HG03280 (cell line): ENCODE results near the gene DPYSL3.

Source experiments
- ATAC-seq: cut with Tn5 transposase; IDR thresholded peaks from one replicate; pipeline ENCODE4 v1.9.1; 2021; ENCODE audit warnings: mild to moderate bottlenecking, moderate library complexity; ENCODE audit not compliant: unreplicated experiment

The DPYSL3 gene

GRCh38 chr5:147515269-147515668 is 5.4 kb upstream of the DPYSL3 start:
- ATAC-seq: no peak

GRCh38 chr5:147512659-147513379 is 3.0 kb upstream of the DPYSL3 start:
- no peak for ATAC-seq

- ATAC-seq: no peak
Observed at GRCh38 chr5:147510885-147511284, 1.0 kb upstream of the DPYSL3 start.

GRCh38 chr5:147509041-147509709 is 693 bp downstream of the DPYSL3 start:
- ATAC-seq: no peak

GRCh38 chr5:147508711-147509040 is 1.2 kb downstream of the DPYSL3 start:
- ATAC-seq: no peak

GRCh38 chr5:147507480-147508126 is 2.3 kb downstream of the DPYSL3 start:
- no peak for ATAC-seq

GRCh38 chr5:147504535-147504934 is 5.3 kb downstream of the DPYSL3 start:
- no peak for ATAC-seq

GRCh38 chr5:147504011-147504410 is 5.9 kb downstream of the DPYSL3 start:
- ATAC-seq: no peak

- ATAC-seq: no peak
Observed at GRCh38 chr5:147490989-147491388, 18.9 kb downstream of the DPYSL3 start.

- no peak for ATAC-seq
Observed at GRCh38 chr5:147487031-147487750, 22.7 kb downstream of the DPYSL3 start.

GRCh38 chr5:147485814-147486213 is 24.1 kb downstream of the DPYSL3 start:
- ATAC-seq: no peak

GRCh38 chr5:147485046-147485445 is 24.8 kb downstream of the DPYSL3 start:
- ATAC-seq: no peak

GRCh38 chr5:147484708-147485020 is 25.2 kb downstream of the DPYSL3 start:
- no peak for ATAC-seq

GRCh38 chr5:147483961-147484707 is 25.7 kb downstream of the DPYSL3 start:
- ATAC-seq: no peak

- no peak for ATAC-seq
Observed at GRCh38 chr5:147483188-147483790, 26.6 kb downstream of the DPYSL3 start.

GRCh38 chr5:147482706-147483180 is 27.1 kb downstream of the DPYSL3 start:
- no peak for ATAC-seq

GRCh38 chr5:147481874-147482705 is 27.8 kb downstream of the DPYSL3 start:
- ATAC-seq: no peak

- no peak for ATAC-seq
Observed at GRCh38 chr5:147481376-147481775, 28.5 kb downstream of the DPYSL3 start.

- no peak for ATAC-seq
Observed at GRCh38 chr5:147479949-147480348, 29.9 kb downstream of the DPYSL3 start.

- no peak for ATAC-seq
Observed at GRCh38 chr5:147479444-147479843, 30.4 kb downstream of the DPYSL3 start.
